HepG2 (cell line): ENCODE measurements around the gene SPRYD3. TPM values are rescaled to one million over a fixed set of nuclear protein-coding genes. Genes with fewer than 3 reads are reported as not detected.

Experiments used
- DMAP1 ChIP-seq: IDR thresholded peaks from 2 replicates; pipeline ENCODE4 v1.6.1; 2016
- FOSL1 ChIP-seq: sonication (generic); formaldehyde crosslinking; IDR thresholded peaks from 2 replicates; pipeline ENCODE4 v1.9.0; 2021; ENCODE audit warnings: missing genetic modification reagents, borderline replicate concordance
- GATAD2A ChIP-seq: IDR thresholded peaks from 2 replicates; pipeline ENCODE4 v1.6.1; 2016
- KDM3A ChIP-seq: IDR thresholded peaks from 2 replicates; pipeline ENCODE4 v1.6.1; 2018; ENCODE audit warnings: low read depth, missing compliant biosample characterization
- MBD4 ChIP-seq: IDR thresholded peaks from 2 replicates; pipeline ENCODE4 v1.6.1; 2012; ENCODE audit warnings: low read length, inconsistent platforms, borderline replicate concordance
- SATB2 ChIP-seq: sonication (generic); formaldehyde crosslinking; IDR thresholded peaks from 2 replicates; pipeline ENCODE4 v1.5.0; 2020; ENCODE audit warnings: missing genetic modification reagents
- SRSF1 ChIP-seq: fragments of 200-400 bp; formaldehyde crosslinking; optimal IDR thresholded peaks from 2 replicates; pipeline ENCODE3; 2017; ENCODE audit warnings: mild to moderate bottlenecking, low read depth, low read length, moderate library complexity
- ZFP90 ChIP-seq: sonication (generic); formaldehyde crosslinking; IDR thresholded peaks from 2 replicates; pipeline ENCODE4 v1.8.0; 2022; ENCODE audit warnings: missing genetic modification reagents, mild to moderate bottlenecking, inconsistent platforms, borderline replicate concordance
- ZNF10 ChIP-seq: sonication (generic); formaldehyde crosslinking; IDR thresholded peaks from 2 replicates; pipeline ENCODE4 v1.4.0; 2020; ENCODE audit warnings: mild to moderate bottlenecking, low read depth, missing genetic modification reagents, borderline replicate concordance
- ZNF562 ChIP-seq: sonication (generic); formaldehyde crosslinking; IDR thresholded peaks from 2 replicates; pipeline ENCODE4 v1.8.0; 2022; ENCODE audit warnings: missing genetic modification reagents, borderline replicate concordance
- ZNF569 ChIP-seq: sonication (generic); formaldehyde crosslinking; IDR thresholded peaks from 2 replicates; pipeline ENCODE4 v1.5.0; 2020; ENCODE audit warnings: mild to moderate bottlenecking, missing genetic modification reagents, moderate library complexity, borderline replicate concordance
- ZNF605 ChIP-seq: sonication (generic); formaldehyde crosslinking; IDR thresholded peaks from 2 replicates; pipeline ENCODE4 v1.8.0; 2022; ENCODE audit warnings: mild to moderate bottlenecking, missing genetic modification reagents
- ZNF776 ChIP-seq: sonication (generic); formaldehyde crosslinking; IDR thresholded peaks from 2 replicates; pipeline ENCODE4 v1.4.0; 2020; ENCODE audit warnings: mild to moderate bottlenecking, missing genetic modification reagents
- ZNF777 ChIP-seq: sonication (generic); formaldehyde crosslinking; IDR thresholded peaks from 2 replicates; pipeline ENCODE4 v1.4.0; 2020; ENCODE audit warnings: missing genetic modification reagents
- polyA plus RNA-seq, 8 experiments: library from polyadenylated mRNA; depleted of rRNA in 3 of 8; stranded (reverse) in 7 of 8; unstranded in 1 of 8; fragments of >200 nt; fragmentation: Illumina TruSeq in 4 of 8; extraction: Trizol in 4 of 8; gene quantifications; 2 replicates each; pipeline versions ENCODE4 v1.2.1 to v1.2.3, GENCODE V29; 2011 to 2016; ENCODE audit warnings: low read depth in 4 of 8, missing spikeins in 1 of 8, mixed read lengths in 1 of 8; ENCODE audit not compliant: insufficient read depth in 1 of 8
- total RNA-seq, 5 experiments: library from RNA; depleted of rRNA; stranded (reverse); fragments of >200 nt; fragmentation: Illumina TruSeq; extraction: Trizol; gene quantifications; 2 replicates each; pipeline ENCODE4 v1.2.3, GENCODE V29; 2016; ENCODE audit warnings: low read depth in 1 of 5
- TF ChIP-seq, protein P1 (sequence below): IDR thresholded peaks from 2 replicates; pipeline ENCODE4 v1.6.1; 2016; ENCODE audit warnings: missing compliant biosample characterization, missing genetic modification reagents, borderline replicate concordance
- TF ChIP-seq, protein P2 (sequence below): sonication (generic); formaldehyde crosslinking; IDR thresholded peaks from 2 replicates; pipeline ENCODE4 v1.4.0; 2020; ENCODE audit warnings: missing genetic modification reagents
- TF ChIP-seq, protein P3 (sequence below): IDR thresholded peaks from 2 replicates; pipeline ENCODE4 v1.6.1; 2016; ENCODE audit warnings: missing compliant biosample characterization, missing genetic modification reagents, borderline replicate concordance
- TF ChIP-seq, protein P4 (sequence below): sonication (generic); formaldehyde crosslinking; IDR thresholded peaks from 2 replicates; pipeline ENCODE4 v1.4.0; 2020; ENCODE audit warnings: low read depth, missing genetic modification reagents
- TF ChIP-seq, protein P5 (sequence below), 2 experiments: fragments of 450-650 bp in 1 of 2; sonication (generic) in 1 of 2; formaldehyde crosslinking; IDR thresholded peaks; 2 replicates each; pipeline versions ENCODE4 v1.5.0 to v1.8.0; 2020 to 2022; ENCODE audit warnings: mild to moderate bottlenecking in 1 of 2, missing genetic modification reagents in 1 of 2

SPRYD3 gene
- total and polyA plus RNA-seq, 2 of the 13 experiments (the other 11 are each of a cell fraction or from before 2014, with no cell fraction given), result 9.0 to 9.2 TPM

DNA sequence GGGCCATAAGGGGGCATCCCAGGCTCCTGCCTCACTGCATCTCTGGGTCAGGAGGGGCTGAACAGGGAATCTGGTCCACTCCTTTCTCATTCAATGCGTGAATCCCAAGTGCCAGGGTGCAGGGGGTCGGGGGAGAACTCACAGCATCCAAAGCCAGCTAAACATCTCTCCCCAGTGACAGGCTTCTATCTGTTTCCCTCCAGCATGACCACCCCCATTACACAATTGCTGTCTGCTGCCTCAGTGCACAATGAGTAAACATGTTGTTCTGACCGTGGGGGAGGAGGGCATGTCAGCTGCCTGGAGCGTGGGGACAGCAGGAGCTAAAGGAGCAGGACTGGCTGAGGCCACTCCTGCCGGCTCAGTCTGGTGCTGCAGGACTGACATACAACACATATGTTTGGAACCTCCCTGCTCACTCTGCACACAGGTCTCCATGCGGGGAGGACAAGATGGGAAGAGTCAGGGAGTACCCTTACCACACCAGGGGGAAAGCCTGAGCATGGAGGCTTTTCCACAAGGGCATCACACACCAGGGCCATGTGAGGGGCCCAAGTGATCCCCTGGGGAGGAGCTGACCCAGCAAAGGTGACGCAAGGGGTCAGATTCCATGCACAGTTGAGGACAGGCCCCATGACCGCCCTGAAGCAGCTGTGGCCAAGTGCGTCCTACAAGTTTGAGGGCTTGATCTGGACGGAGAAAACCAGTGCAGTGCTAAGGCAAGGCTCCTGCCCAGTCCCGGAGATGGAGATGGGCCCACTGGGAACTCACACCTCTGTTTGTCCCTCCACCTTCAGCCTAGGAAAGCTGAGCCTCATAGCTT is 27.9 kb downstream of the SPRYD3 start (continued):
- TF ChIP-seq SATB2 (CRISPR knock-in tag) (no peak), ZNF562 (no peak), ZNF777 (no peak), ZNF605 (no peak), GATAD2A (peak; percentile 79), FOSL1 (no peak), MBD4 (no peak), SRSF1 (no peak), KDM3A (no peak), ZFP90 (no peak; the same call in 1 of the 2 replicates), ZNF569 (CRISPR knock-in tag) (no peak), ZNF10 (no peak), ZNF776 (CRISPR knock-in tag) (no peak; the same call in 1 of the 2 replicates), DMAP1 (CRISPR knock-in tag) (peak; percentile 43; the same call in 1 of the 2 replicates)
- TF ChIP-seq, protein P1, sequence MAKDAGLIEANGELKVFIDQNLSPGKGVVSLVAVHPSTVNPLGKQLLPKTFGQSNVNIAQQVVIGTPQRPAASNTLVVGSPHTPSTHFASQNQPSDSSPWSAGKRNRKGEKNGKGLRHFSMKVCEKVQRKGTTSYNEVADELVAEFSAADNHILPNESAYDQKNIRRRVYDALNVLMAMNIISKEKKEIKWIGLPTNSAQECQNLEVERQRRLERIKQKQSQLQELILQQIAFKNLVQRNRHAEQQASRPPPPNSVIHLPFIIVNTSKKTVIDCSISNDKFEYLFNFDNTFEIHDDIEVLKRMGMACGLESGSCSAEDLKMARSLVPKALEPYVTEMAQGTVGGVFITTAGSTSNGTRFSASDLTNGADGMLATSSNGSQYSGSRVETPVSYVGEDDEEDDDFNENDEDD, result no peak
- TF ChIP-seq, protein P2, sequence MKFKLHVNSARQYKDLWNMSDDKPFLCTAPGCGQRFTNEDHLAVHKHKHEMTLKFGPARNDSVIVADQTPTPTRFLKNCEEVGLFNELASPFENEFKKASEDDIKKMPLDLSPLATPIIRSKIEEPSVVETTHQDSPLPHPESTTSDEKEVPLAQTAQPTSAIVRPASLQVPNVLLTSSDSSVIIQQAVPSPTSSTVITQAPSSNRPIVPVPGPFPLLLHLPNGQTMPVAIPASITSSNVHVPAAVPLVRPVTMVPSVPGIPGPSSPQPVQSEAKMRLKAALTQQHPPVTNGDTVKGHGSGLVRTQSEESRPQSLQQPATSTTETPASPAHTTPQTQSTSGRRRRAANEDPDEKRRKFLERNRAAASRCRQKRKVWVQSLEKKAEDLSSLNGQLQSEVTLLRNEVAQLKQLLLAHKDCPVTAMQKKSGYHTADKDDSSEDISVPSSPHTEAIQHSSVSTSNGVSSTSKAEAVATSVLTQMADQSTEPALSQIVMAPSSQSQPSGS (CRISPR knock-in tag), result peak; percentile 84
- TF ChIP-seq, protein P3, sequence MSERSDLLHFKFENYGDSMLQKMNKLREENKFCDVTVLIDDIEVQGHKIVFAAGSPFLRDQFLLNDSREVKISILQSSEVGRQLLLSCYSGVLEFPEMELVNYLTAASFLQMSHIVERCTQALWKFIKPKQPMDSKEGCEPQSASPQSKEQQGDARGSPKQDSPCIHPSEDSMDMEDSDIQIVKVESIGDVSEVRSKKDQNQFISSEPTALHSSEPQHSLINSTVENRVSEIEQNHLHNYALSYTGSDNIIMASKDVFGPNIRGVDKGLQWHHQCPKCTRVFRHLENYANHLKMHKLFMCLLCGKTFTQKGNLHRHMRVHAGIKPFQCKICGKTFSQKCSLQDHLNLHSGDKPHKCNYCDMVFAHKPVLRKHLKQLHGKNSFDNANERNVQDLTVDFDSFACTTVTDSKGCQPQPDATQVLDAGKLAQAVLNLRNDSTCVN (CRISPR knock-in tag), result no peak
- TF ChIP-seq, protein P4, sequence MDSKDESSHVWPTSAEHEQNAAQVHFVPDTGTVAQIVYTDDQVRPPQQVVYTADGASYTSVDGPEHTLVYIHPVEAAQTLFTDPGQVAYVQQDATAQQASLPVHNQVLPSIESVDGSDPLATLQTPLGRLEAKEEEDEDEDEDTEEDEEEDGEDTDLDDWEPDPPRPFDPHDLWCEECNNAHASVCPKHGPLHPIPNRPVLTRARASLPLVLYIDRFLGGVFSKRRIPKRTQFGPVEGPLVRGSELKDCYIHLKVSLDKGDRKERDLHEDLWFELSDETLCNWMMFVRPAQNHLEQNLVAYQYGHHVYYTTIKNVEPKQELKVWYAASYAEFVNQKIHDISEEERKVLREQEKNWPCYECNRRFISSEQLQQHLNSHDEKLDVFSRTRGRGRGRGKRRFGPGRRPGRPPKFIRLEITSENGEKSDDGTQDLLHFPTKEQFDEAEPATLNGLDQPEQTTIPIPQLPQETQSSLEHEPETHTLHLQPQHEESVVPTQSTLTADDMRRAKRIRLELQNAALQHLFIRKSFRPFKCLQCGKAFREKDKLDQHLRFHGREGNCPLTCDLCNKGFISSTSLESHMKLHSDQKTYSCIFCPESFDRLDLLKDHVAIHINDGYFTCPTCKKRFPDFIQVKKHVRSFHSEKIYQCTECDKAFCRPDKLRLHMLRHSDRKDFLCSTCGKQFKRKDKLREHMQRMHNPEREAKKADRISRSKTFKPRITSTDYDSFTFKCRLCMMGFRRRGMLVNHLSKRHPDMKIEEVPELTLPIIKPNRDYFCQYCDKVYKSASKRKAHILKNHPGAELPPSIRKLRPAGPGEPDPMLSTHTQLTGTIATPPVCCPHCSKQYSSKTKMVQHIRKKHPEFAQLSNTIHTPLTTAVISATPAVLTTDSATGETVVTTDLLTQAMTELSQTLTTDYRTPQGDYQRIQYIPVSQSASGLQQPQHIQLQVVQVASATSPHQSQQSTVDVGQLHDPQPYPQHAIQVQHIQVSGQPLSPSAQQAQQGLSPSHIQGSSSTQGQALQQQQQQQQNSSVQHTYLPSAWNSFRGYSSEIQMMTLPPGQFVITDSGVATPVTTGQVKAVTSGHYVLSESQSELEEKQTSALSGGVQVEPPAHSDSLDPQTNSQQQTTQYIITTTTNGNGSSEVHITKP (CRISPR knock-in tag), result 0 out of 2 replicates have a peak, but pooled peaks have one; percentile 23
- TF ChIP-seq, protein P5, sequence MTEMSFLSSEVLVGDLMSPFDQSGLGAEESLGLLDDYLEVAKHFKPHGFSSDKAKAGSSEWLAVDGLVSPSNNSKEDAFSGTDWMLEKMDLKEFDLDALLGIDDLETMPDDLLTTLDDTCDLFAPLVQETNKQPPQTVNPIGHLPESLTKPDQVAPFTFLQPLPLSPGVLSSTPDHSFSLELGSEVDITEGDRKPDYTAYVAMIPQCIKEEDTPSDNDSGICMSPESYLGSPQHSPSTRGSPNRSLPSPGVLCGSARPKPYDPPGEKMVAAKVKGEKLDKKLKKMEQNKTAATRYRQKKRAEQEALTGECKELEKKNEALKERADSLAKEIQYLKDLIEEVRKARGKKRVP (CRISPR knock-in tag; IDR thresholded peaks at IDR 0.05), result peak in 1 of 2 experiments; percentile 89; a peak in 2 of 4 replicates
